BJ (cell line): ENCODE measurements around the gene ZCCHC7. TPM values are rescaled to one million over a fixed set of nuclear protein-coding genes. Genes with fewer than 3 reads are reported as not detected.

Source experiments
- CTCF ChIA-PET: fragments of 350-600 bp; formaldehyde crosslinking; extraction: SDS; loops from one replicate; lab custom pipeline; 2021; ENCODE audit warnings: antibody characterized with exemption, inconsistent platforms; lab: Yijun Ruan, JAX
- POLR2A ChIA-PET: fragments of 300-600 bp; sonication (Branson Sonifier 250); formaldehyde crosslinking; extraction: SDS; loops from one replicate; lab custom pipeline; 2021; ENCODE audit warnings: antibody characterized with exemption; lab: Charles Lee
- DNase-seq: peaks from one replicate; pipeline ENCODE4 v3.0.0-alpha.2; 2011; ENCODE audit warnings: low read depth
- H3K27me3 ChIP-seq: 2 replicates; pipeline ENCODE4 v1.6.0; 2011; ENCODE audit warnings: low read length; ENCODE audit not compliant: control insufficient read depth, insufficient read depth
- H3K36me3 ChIP-seq: 2 replicates; pipeline ENCODE4 v1.5.1; 2011; ENCODE audit warnings: low read length; ENCODE audit not compliant: control insufficient read depth, insufficient read depth
- H3K4me3 ChIP-seq: 2 replicates; pipeline ENCODE4 v1.5.1; 2011; ENCODE audit warnings: low read depth, mild to moderate bottlenecking, control low read depth, low read length
- polyA plus RNA-seq: library from polyadenylated mRNA; depleted of rRNA; stranded (reverse); fragments of >200 nt; gene quantifications from 2 replicates; pipeline ENCODE4 v1.2.3, GENCODE V29; 2011
- TF ChIP-seq, protein P1 (sequence below): IDR thresholded peaks from 2 replicates; pipeline ENCODE4 v1.5.1; 2011; ENCODE audit warnings: low read depth, mild to moderate bottlenecking, control low read depth, inconsistent platforms, low read length, moderate library complexity; ENCODE audit not compliant: insufficient read depth

Gene ZCCHC7
- polyA plus RNA-seq, 1 experiment, result 23.2 TPM

GRCh38 chr9:37370968-37371563 lies 250.7 kb downstream of the ZCCHC7 start:
- TF ChIP-seq, protein P1, sequence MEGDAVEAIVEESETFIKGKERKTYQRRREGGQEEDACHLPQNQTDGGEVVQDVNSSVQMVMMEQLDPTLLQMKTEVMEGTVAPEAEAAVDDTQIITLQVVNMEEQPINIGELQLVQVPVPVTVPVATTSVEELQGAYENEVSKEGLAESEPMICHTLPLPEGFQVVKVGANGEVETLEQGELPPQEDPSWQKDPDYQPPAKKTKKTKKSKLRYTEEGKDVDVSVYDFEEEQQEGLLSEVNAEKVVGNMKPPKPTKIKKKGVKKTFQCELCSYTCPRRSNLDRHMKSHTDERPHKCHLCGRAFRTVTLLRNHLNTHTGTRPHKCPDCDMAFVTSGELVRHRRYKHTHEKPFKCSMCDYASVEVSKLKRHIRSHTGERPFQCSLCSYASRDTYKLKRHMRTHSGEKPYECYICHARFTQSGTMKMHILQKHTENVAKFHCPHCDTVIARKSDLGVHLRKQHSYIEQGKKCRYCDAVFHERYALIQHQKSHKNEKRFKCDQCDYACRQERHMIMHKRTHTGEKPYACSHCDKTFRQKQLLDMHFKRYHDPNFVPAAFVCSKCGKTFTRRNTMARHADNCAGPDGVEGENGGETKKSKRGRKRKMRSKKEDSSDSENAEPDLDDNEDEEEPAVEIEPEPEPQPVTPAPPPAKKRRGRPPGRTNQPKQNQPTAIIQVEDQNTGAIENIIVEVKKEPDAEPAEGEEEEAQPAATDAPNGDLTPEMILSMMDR, result no peak
- no peak for DNase-seq
- ChIA-PET POLR2A (no interaction called here), CTCF (no interaction called here)
- Histone ChIP-seq H3K4me3 (no peak overlapping the region), H3K27me3 (peaks cover 3% of the 10 kb centered on the region; the same call in 1 of the 2 replicates), H3K36me3 (no peaks in the 10 kb centered on the region)

DNA sequence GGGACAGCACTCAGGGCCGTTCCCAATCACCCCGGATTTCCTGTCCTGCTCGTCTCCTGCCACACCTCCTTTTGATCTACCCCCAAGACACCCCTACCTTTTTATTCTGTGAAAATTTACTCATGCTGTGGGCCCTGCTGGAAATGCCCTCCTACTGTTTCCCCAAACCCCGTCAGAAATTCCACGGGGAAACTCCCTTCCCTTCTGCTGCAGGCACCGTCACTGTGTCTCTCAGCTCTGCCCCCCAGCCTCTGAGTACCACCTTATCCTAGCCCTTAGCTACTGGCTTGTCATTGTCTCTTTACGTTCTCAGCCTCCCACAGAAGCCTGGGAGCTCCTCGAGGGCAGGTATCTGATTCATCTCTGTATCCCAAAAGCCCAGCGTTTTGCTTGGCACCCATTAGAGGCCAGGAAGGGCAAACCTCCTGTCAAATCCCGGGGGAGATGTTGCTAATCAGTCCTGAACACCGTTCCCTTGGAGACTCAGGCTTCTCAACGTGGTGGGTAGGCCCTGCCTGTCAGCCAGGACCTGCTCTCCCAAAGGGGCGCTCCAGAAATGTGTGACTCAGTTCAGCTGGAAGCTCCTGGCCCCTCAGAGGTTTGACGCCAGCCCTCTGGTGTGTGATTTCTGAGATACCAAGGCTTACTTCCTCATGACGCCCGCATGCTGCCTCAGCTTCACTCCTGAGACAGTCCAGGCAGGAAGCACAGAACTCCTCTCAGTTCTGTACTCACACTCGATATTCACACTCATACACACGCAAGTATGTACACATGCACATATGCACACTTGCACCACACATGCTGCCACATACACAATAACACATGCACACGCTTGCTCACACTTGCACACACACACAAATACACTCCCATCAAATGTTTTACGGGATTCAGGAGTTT lies 251.4 kb downstream of the ZCCHC7 start:
- Histone ChIP-seq H3K4me3 (no peak overlapping the region), H3K36me3 (no peaks in the 10 kb centered on the region), H3K27me3 (peaks cover 3% of the 10 kb centered on the region; the same call in 1 of the 2 replicates)
- no peak for DNase-seq
- CTCF ChIA-PET, result interaction anchor here (0.6 to 0.8 kb wide), 2 partner anchors 16 to 719 kb away, joined by 3 read pairs; no protein-coding TSS in a partner anchor
- POLR2A ChIA-PET, result no interaction called here
- TF ChIP-seq, protein P1, result no peak

DNA sequence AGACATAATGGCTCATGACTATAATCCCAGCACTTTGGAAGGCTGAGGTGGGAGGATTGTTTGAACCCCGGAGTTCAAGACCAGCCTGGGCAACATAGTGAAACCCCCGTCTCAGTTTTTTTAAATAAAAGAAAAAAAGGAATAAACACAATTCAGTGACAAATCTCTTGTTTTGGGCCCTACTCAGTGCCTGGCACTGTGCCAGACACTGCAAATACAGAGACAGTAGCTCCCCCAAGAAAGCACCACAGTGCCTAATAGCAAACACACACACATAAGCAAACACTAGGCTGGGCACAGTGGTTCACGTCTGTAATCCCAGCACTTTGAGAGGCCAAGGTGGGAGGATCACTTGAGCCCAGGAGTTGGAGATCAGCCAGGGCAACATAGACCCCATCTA lies 252.5 kb downstream of the ZCCHC7 start:
- Histone ChIP-seq H3K27me3 (peaks cover 3% of the 10 kb centered on the region; the same call in 1 of the 2 replicates), H3K4me3 (no peak overlapping the region), H3K36me3 (no peaks in the 10 kb centered on the region)
- ChIA-PET POLR2A (no interaction called here), CTCF (interaction anchor here (1.2 kb wide), 1 partner anchor 499 kb away, joined by 3 read pairs; no protein-coding TSS in a partner anchor)
- TF ChIP-seq, protein P1, result no peak
- DNase-seq, result no peak

- H3K36me3 ChIP-seq, result no peaks in the 10 kb centered on the region
- TF ChIP-seq, protein P1, result no peak
- POLR2A ChIA-PET, result no interaction called here
- DNase-seq, result no peak
- no peak overlapping the region for H3K4me3 ChIP-seq
- CTCF ChIA-PET, result interaction anchor here (0.6 to 1.2 kb wide), 2 partner anchors 69 to 500 kb away, joined by 3 read pairs; no protein-coding TSS in a partner anchor
- H3K27me3 ChIP-seq, result peaks cover 3% of the 10 kb centered on the region
Observed at GRCh38 chr9:37373621-37374020, 253.2 kb downstream of the ZCCHC7 start.

DNA sequence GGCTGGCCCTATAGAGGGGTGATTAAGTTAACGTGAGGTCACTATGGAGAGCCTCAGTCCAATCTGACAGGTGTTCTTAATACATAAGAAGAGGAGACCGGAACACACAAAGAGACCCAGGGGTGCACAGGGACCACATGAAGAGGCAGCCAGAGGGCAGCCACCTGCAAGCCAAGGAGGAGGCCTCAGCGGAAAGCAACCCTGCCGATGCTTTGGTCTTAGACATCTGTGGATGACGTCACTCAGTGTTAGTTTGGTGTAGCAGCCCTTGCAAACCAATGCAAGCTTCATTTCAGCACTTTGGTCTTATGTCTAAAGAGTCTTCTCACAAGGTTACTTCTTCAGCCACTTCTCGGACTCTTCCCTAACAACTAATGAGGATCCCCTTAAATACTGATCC lies 254.5 kb downstream of the ZCCHC7 start:
- TF ChIP-seq, protein P1, result no peak
- no peak overlapping the region for H3K4me3 ChIP-seq
- ChIA-PET CTCF (no interaction called here), POLR2A (no interaction called here)
- no peak for DNase-seq
- no peaks in the 10 kb centered on the region for H3K36me3 ChIP-seq
- H3K27me3 ChIP-seq, result peaks cover 3% of the 10 kb centered on the region
